GM10847 (cell line): Measurements from ENCODE around the gene RHBDL3.

Source experiments
- POLR2A ChIP-seq: IDR thresholded peaks from 2 replicates; pipeline ENCODE4 v1.6.1; 2011; ENCODE audit not compliant: insufficient read length; ENCODE audit errors: extremely low read depth

Gene RHBDL3

GRCh38 chr17:32331243-32332040, 65.8 kb downstream of the RHBDL3 start:
- TF ChIP-seq POLR2A: no peak

GRCh38 chr17:32333187-32333586, 67.6 kb downstream of the RHBDL3 start:
- TF ChIP-seq POLR2A: no peak

- no peak for TF ChIP-seq POLR2A
These were observed 69.4 kb downstream of the RHBDL3 start for GRCh38 chr17:32335046-32335445.

- no peak for TF ChIP-seq POLR2A
These were observed 70.1 kb downstream of the RHBDL3 start for GRCh38 chr17:32335687-32336086.

- TF ChIP-seq POLR2A: no peak
These were observed 75.7 kb downstream of the RHBDL3 start for GRCh38 chr17:32341141-32341856.

- TF ChIP-seq POLR2A: no peak
These were observed 76.4 kb downstream of the RHBDL3 start, which contains the start of gene C17orf75 for GRCh38 chr17:32341857-32342602. Gene C17orf75 (minus strand): TSS chr17:32342173. CDS start chr17:32342139, 34 bp downstream.

- TF ChIP-seq POLR2A: no peak
These were observed 77.1 kb downstream of the RHBDL3 start for GRCh38 chr17:32342603-32343325.

- no peak for TF ChIP-seq POLR2A
These were observed 80.4 kb downstream of the RHBDL3 start for GRCh38 chr17:32345951-32346600.

- TF ChIP-seq POLR2A: no peak
These were observed 82.8 kb downstream of the RHBDL3 start for GRCh38 chr17:32348483-32348800.

GRCh38 chr17:32349503-32349853, 83.8 kb downstream of the RHBDL3 start:
- no peak for TF ChIP-seq POLR2A

- peak; percentile 76 for TF ChIP-seq POLR2A
These were observed 84.4 kb downstream of the RHBDL3 start, which contains the start of gene ZNF207 for GRCh38 chr17:32349854-32350665. Gene ZNF207 (plus strand): TSS chr17:32350157. CDS start chr17:32350286, 129 bp downstream.

- TF ChIP-seq POLR2A: no peak
These were observed 85.2 kb downstream of the RHBDL3 start for GRCh38 chr17:32350666-32351418.

GRCh38 chr17:32355649-32356377, 90.2 kb downstream of the RHBDL3 start:
- TF ChIP-seq POLR2A: no peak

GRCh38 chr17:32356378-32356743, 90.7 kb downstream of the RHBDL3 start:
- TF ChIP-seq POLR2A: no peak
